Measurements from ENCODE around the gene SDK1. TPM values are rescaled to one million over a fixed set of nuclear protein-coding genes. Genes with fewer than 3 reads are reported as not detected.

The SDK1 gene
- total RNA-seq, 1 donor = 0.43 TPM

- TF ChIP-seq, protein P1, sequence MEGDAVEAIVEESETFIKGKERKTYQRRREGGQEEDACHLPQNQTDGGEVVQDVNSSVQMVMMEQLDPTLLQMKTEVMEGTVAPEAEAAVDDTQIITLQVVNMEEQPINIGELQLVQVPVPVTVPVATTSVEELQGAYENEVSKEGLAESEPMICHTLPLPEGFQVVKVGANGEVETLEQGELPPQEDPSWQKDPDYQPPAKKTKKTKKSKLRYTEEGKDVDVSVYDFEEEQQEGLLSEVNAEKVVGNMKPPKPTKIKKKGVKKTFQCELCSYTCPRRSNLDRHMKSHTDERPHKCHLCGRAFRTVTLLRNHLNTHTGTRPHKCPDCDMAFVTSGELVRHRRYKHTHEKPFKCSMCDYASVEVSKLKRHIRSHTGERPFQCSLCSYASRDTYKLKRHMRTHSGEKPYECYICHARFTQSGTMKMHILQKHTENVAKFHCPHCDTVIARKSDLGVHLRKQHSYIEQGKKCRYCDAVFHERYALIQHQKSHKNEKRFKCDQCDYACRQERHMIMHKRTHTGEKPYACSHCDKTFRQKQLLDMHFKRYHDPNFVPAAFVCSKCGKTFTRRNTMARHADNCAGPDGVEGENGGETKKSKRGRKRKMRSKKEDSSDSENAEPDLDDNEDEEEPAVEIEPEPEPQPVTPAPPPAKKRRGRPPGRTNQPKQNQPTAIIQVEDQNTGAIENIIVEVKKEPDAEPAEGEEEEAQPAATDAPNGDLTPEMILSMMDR (IDR thresholded peaks at IDR 0.05; ENCODE audit: insufficient read depth, low read depth, low read length) = no peak
- DNase-seq (ENCODE audit: low read depth) = no peak
- H3K4me3 ChIP-seq (ENCODE audit: low read depth, low read length) = peak overlapping the region; percentile 41
Observed at GRCh38 chr7:3301449-3301731, 338 bp downstream of the SDK1 start.

DNA sequence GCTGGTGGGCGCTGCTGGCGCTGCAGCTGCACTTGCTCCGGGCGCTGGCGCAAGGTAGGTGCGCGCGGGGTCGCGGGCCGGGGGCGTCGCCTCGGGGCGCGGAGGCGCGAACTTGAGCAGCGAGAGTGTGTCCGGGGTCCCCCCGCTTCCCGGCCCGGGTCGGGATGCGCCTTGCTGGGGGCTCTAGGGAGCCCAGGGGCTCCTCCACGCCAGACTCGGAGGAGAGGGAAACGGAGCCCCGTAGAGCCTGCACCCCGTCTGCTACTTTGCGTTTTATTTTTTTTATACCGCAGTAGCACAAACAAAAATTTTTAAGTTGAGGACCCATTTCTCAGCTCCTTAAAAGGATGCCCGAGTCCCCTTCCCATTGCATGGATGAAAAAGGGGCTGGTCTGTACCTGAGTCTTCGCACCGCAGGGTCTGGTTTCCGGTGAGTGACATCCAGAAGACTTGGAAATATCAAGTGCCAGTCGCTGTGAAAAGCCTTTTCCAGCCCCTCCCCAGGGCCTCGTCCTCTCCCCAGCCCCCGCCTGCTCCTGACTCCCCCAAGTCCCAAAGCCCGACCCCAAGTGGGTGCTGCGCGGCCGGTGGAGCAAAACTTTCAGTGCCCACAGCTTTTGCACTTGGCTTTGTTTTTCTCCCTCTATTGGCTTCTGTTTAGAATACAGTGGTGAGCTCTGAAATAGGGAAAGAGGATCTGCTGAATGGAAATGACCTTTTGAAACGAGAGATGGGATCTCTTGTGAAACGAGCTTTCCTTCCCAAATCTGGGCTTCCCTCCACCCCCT, 973 bp downstream of the SDK1 start:
- H3K4me3 ChIP-seq (ENCODE audit: low read depth, low read length) = peak overlapping the region; percentile 52
- peak; percentile 19 for DNase-seq (ENCODE audit: low read depth)
- TF ChIP-seq, protein P1 (IDR thresholded peaks at IDR 0.05; ENCODE audit: insufficient read depth, low read depth, low read length) = peak; percentile 20

- TF ChIP-seq, protein P1 (IDR thresholded peaks at IDR 0.05; ENCODE audit: insufficient read depth, low read depth, low read length) = no peak
- H3K4me3 ChIP-seq (ENCODE audit: low read depth, low read length) = peak overlapping the region; percentile 52
- DNase-seq (ENCODE audit: low read depth) = peak; percentile 31
Observed at GRCh38 chr7:3302681-3303320, 1.7 kb downstream of the SDK1 start.

GRCh38 chr7:3304131-3304530, 3.1 kb downstream of the SDK1 start:
- no peak for DNase-seq (ENCODE audit: low read depth)
- TF ChIP-seq, protein P1 (IDR thresholded peaks at IDR 0.05; ENCODE audit: insufficient read depth, low read depth, low read length) = no peak
- no peak overlapping the region for H3K4me3 ChIP-seq (ENCODE audit: low read depth, low read length)

DNA sequence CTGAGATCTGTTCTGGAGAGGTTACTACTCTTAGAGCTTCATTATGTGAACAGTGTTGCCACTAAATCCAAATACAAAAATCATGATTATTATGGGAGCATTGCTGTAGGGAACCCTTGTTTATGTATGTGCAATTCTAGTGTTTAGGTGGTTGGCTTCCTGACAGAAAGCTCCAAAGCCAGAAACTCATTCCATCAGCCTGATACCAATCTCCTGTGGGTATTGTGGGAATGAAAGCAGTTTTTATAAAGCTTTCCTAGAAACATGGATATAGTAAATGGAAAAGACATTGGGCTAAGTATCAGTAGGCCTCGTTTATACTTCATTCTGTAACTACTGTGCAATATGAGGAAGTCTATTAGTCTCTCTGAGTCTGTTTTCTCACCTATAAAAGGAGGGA, 6.4 kb downstream of the SDK1 start:
- DNase-seq (ENCODE audit: low read depth) = peak; percentile 19
- TF ChIP-seq, protein P1 (IDR thresholded peaks at IDR 0.05; ENCODE audit: insufficient read depth, low read depth, low read length) = no peak
- no peak overlapping the region for H3K4me3 ChIP-seq (ENCODE audit: low read depth, low read length)

- TF ChIP-seq, protein P1 (IDR thresholded peaks at IDR 0.05; ENCODE audit: insufficient read depth, low read depth, low read length) = no peak
- DNase-seq (ENCODE audit: low read depth) = no peak
Observed at GRCh38 chr7:3309140-3309539, 8.1 kb downstream of the SDK1 start.

More at GRCh38 chr7:3309140-3309539, 8.1 kb downstream of the SDK1 start:
- H3K4me3 ChIP-seq (ENCODE audit: low read depth, low read length) = no peak overlapping the region
